ENCODE data around the gene GPR142.
"Not testable (repeated sequence)": the region's sequence is repeated elsewhere in the genome, so short reads cannot be mapped to it uniquely, and the experiment has no call there.

The GPR142 gene

GRCh38 chr17:74394977-74395376 is 27.7 kb downstream of the GPR142 start:
- no peak for DNase-seq

GRCh38 chr17:74396567-74396966 is 29.3 kb downstream of the GPR142 start:
- DNase-seq: no peak

GRCh38 chr17:74402048-74402447 is 34.7 kb downstream of the GPR142 start:
- no peak for DNase-seq

- no peak for DNase-seq
Observed at GRCh38 chr17:74403512-74404137, 36.3 kb downstream of the GPR142 start.

GRCh38 chr17:74404218-74404617 is 36.9 kb downstream of the GPR142 start:
- DNase-seq: no peak

- DNase-seq: no peak
Observed at GRCh38 chr17:74404789-74405188, 37.5 kb downstream of the GPR142 start.

- not testable (repeated sequence) for DNase-seq
Observed at GRCh38 chr17:74405311-74405710, 38.0 kb downstream of the GPR142 start.

- no peak for DNase-seq
Observed at GRCh38 chr17:74407384-74407783, 40.1 kb downstream of the GPR142 start.

- no peak for DNase-seq
Observed at GRCh38 chr17:74408262-74408661, 41.0 kb downstream of the GPR142 start.

- peak; percentile 31 for DNase-seq
Observed at GRCh38 chr17:74408815-74409214, 41.5 kb downstream of the GPR142 start.

- no peak for DNase-seq
Observed at GRCh38 chr17:74410001-74410443, 42.7 kb downstream of the GPR142 start.

- DNase-seq: no peak
Observed at GRCh38 chr17:74412581-74412980, 45.3 kb downstream of the GPR142 start.

- peak; percentile 3 for DNase-seq
Observed at GRCh38 chr17:74413491-74413890, 46.2 kb downstream of the GPR142 start.

GRCh38 chr17:74414510-74414909 is 47.2 kb downstream of the GPR142 start:
- DNase-seq: no peak

GRCh38 chr17:74415608-74416396 is 48.5 kb downstream of the GPR142 start:
- no peak for DNase-seq

- no peak for DNase-seq
Observed at GRCh38 chr17:74417178-74418045, 50.1 kb downstream of the GPR142 start.

- DNase-seq: no peak
Observed at GRCh38 chr17:74419928-74420411, 52.7 kb downstream of the GPR142 start.
